Measurements from ENCODE around the gene SH3YL1. TPM values are rescaled to one million over a fixed set of nuclear protein-coding genes. Genes with fewer than 3 reads are reported as not detected.

Gene SH3YL1
- total and polyA plus RNA-seq, 5 donors from 2014 or later: 27.8 to 52.5 (median 40.6) TPM

- Histone ChIP-seq H3K4me3 (ENCODE audit: low read depth, low read length) (peak overlapping the region; percentile 48), H3K27ac (ENCODE audit: insufficient read depth, low read length, poor library complexity, severe bottlenecking) (no peak overlapping the region), H3K27me3 (ENCODE audit: control insufficient read depth, insufficient read depth, low read length) (peaks cover 24% of the 10 kb centered on the region), H3K4me1 (ENCODE audit: control insufficient read depth, insufficient read depth, low read length, poor library complexity, severe bottlenecking) (peaks cover 22% of the 10 kb centered on the region), H3K9me3 (ENCODE audit: control insufficient read depth in 2 of 2, low read length in 2 of 2) (no peaks in the 10 kb centered on the region), H3K36me3 (ENCODE audit: control insufficient read depth, insufficient read depth, low read length) (no peaks in the 10 kb centered on the region)
- Mint-ChIP-seq H3K27me3 (peaks cover 53% of the 10 kb centered on the region), H3K36me3 (peaks cover 6% of the 10 kb centered on the region), H3K4me3 (peak overlapping the region; percentile 52 to 82 (median 78)), H3K9me3 (peaks cover 0 to 1% (median 0%) of the 10 kb centered on the region in 7 donors), H3K4me1 (peaks cover 0 to 12% (median 1%) of the 10 kb centered on the region in 4 donors), H3K27ac (no peak overlapping the region)
- peak; percentile 27 to 70 (median 44) for DNase-seq
- no peak for ATAC-seq (ENCODE audit: low read depth in 2 of 2)
Observed at GRCh38 chr2:290090-290722, 26.4 kb upstream of the SH3YL1 start.

- Mint-ChIP-seq H3K27ac (no peak overlapping the region), H3K27me3 (peaks cover 53% of the 10 kb centered on the region), H3K4me3 (peak overlapping the region; percentile 52 to 82 (median 78)), H3K9me3 (peaks cover 0 to 1% (median 0%) of the 10 kb centered on the region in 7 donors), H3K4me1 (peaks cover 0 to 12% (median 1%) of the 10 kb centered on the region in 4 donors), H3K36me3 (peaks cover 6% of the 10 kb centered on the region)
- ATAC-seq (ENCODE audit: low read depth in 2 of 2) (no peak), DNase-seq (peak in 2 of 3 donors; percentile 20 to 32)
- Histone ChIP-seq H3K9me3 (ENCODE audit: control insufficient read depth in 2 of 2, low read length in 2 of 2) (no peaks in the 10 kb centered on the region), H3K27me3 (ENCODE audit: control insufficient read depth, insufficient read depth, low read length) (peaks cover 24% of the 10 kb centered on the region), H3K4me3 (ENCODE audit: low read depth, low read length) (peak overlapping the region; percentile 48), H3K27ac (ENCODE audit: insufficient read depth, low read length, poor library complexity, severe bottlenecking) (no peak overlapping the region), H3K4me1 (ENCODE audit: control insufficient read depth, insufficient read depth, low read length, poor library complexity, severe bottlenecking) (peaks cover 22% of the 10 kb centered on the region), H3K36me3 (ENCODE audit: control insufficient read depth, insufficient read depth, low read length) (no peaks in the 10 kb centered on the region)
Observed at GRCh38 chr2:289362-290089, 25.7 kb upstream of the SH3YL1 start.

- H3K27me3 ChIP-seq (ENCODE audit: control insufficient read depth, insufficient read depth, low read length): peaks cover 24% of the 10 kb centered on the region
- Mint-ChIP-seq H3K36me3 (peaks cover 6% of the 10 kb centered on the region), H3K9me3 (peaks cover 0 to 1% (median 0%) of the 10 kb centered on the region in 7 donors), H3K27ac (no peak overlapping the region), H3K27me3 (peaks cover 53% of the 10 kb centered on the region), H3K4me3 (no peak overlapping the region), H3K4me1 (peaks cover 0 to 12% (median 1%) of the 10 kb centered on the region in 4 donors)
- no peaks in the 10 kb centered on the region for H3K36me3 ChIP-seq (ENCODE audit: control insufficient read depth, insufficient read depth, low read length)
- DNase-seq (peak in 1 of 3 donors; percentile 47), ATAC-seq (ENCODE audit: low read depth in 2 of 2) (no peak)
- no peak overlapping the region for H3K4me3 ChIP-seq (ENCODE audit: low read depth, low read length)
- no peak overlapping the region for H3K27ac ChIP-seq (ENCODE audit: insufficient read depth, low read length, poor library complexity, severe bottlenecking)
- no peaks in the 10 kb centered on the region for H3K9me3 ChIP-seq (ENCODE audit: control insufficient read depth in 2 of 2, low read length in 2 of 2)
- H3K4me1 ChIP-seq (ENCODE audit: control insufficient read depth, insufficient read depth, low read length, poor library complexity, severe bottlenecking): peaks cover 22% of the 10 kb centered on the region
Observed at GRCh38 chr2:288758-289361, 25.0 kb upstream of the SH3YL1 start.

GRCh38 chr2:287911-288757, 24.3 kb upstream of the SH3YL1 start, which contains the start of gene ALKAL2:
ALKAL2 (minus strand) TSS chr2:288091; CDS start chr2:287835, 256 bp downstream.
- Histone ChIP-seq H3K27ac (ENCODE audit: insufficient read depth, low read length, poor library complexity, severe bottlenecking) (no peak within 1 kb of the TSS), H3K36me3 (ENCODE audit: control insufficient read depth, insufficient read depth, low read length) (no peaks in the 10 kb centered on the region), H3K27me3 (ENCODE audit: control insufficient read depth, insufficient read depth, low read length) (peaks cover 24% of the 10 kb centered on the region), H3K4me1 (ENCODE audit: control insufficient read depth, insufficient read depth, low read length, poor library complexity, severe bottlenecking) (peaks cover 22% of the 10 kb centered on the region), H3K9me3 (ENCODE audit: control insufficient read depth in 2 of 2, low read length in 2 of 2) (no peaks in the 10 kb centered on the region), H3K4me3 (ENCODE audit: low read depth, low read length) (no peak within 1 kb of the TSS)
- H3K27ac Mint-ChIP-seq: no peak within 1 kb of the TSS
- peaks cover 0 to 1% (median 0%) of the 10 kb centered on the region in 7 donors for H3K9me3 Mint-ChIP-seq
- H3K4me3 Mint-ChIP-seq: peak within 1 kb of the TSS in 3 of 4 donors; percentile 13 to 65 (median 50)
- peak in 1 of 3 donors; percentile 17 for DNase-seq
- peaks cover 52% of the 10 kb centered on the region for H3K27me3 Mint-ChIP-seq
- H3K4me1 Mint-ChIP-seq: peaks cover 0 to 12% (median 1%) of the 10 kb centered on the region in 4 donors
- peaks cover 10% of the 10 kb centered on the region for H3K36me3 Mint-ChIP-seq
- ATAC-seq (ENCODE audit: low read depth in 2 of 2): no peak

- H3K36me3 Mint-ChIP-seq: peaks cover 11% of the 10 kb centered on the region
- DNase-seq: peak in 1 of 3 donors; percentile 24
- peaks cover 0 to 12% (median 1%) of the 10 kb centered on the region in 4 donors for H3K4me1 Mint-ChIP-seq
- ATAC-seq (ENCODE audit: low read depth in 2 of 2): no peak
- Histone ChIP-seq H3K27ac (ENCODE audit: insufficient read depth, low read length, poor library complexity, severe bottlenecking) (no peak overlapping the region), H3K4me1 (ENCODE audit: control insufficient read depth, insufficient read depth, low read length, poor library complexity, severe bottlenecking) (peaks cover 22% of the 10 kb centered on the region), H3K27me3 (ENCODE audit: control insufficient read depth, insufficient read depth, low read length) (peaks cover 22% of the 10 kb centered on the region), H3K4me3 (ENCODE audit: low read depth, low read length) (no peak overlapping the region), H3K36me3 (ENCODE audit: control insufficient read depth, insufficient read depth, low read length) (peaks cover 3% of the 10 kb centered on the region), H3K9me3 (ENCODE audit: control insufficient read depth in 2 of 2, low read length in 2 of 2) (no peaks in the 10 kb centered on the region)
- H3K27ac Mint-ChIP-seq: no peak overlapping the region
- H3K9me3 Mint-ChIP-seq: peaks cover 0 to under 1% (median 0%) of the 10 kb centered on the region in 7 donors
- peak overlapping the region in 2 of 4 donors; percentile 50 to 65 for H3K4me3 Mint-ChIP-seq
- peaks cover 46% of the 10 kb centered on the region for H3K27me3 Mint-ChIP-seq
Observed at GRCh38 chr2:287471-287885, 23.6 kb upstream of the SH3YL1 start.

GRCh38 chr2:286774-287392, 23.1 kb upstream of the SH3YL1 start:
- no peak overlapping the region for H3K27ac ChIP-seq (ENCODE audit: insufficient read depth, low read length, poor library complexity, severe bottlenecking)
- Mint-ChIP-seq H3K4me1 (peaks cover 0 to 12% (median 1%) of the 10 kb centered on the region in 4 donors), H3K4me3 (peak overlapping the region in 3 of 4 donors; percentile 13 to 65 (median 13)), H3K27ac (no peak overlapping the region), H3K9me3 (no peaks in the 10 kb centered on the region), H3K27me3 (peaks cover 41% of the 10 kb centered on the region), H3K36me3 (peaks cover 11% of the 10 kb centered on the region)
- H3K27me3 ChIP-seq (ENCODE audit: control insufficient read depth, insufficient read depth, low read length): peaks cover 21% of the 10 kb centered on the region
- ATAC-seq (ENCODE audit: low read depth in 2 of 2): no peak
- no peak for DNase-seq
- H3K4me1 ChIP-seq (ENCODE audit: control insufficient read depth, insufficient read depth, low read length, poor library complexity, severe bottlenecking): peaks cover 22% of the 10 kb centered on the region
- no peaks in the 10 kb centered on the region for H3K9me3 ChIP-seq (ENCODE audit: control insufficient read depth in 2 of 2, low read length in 2 of 2)
- H3K4me3 ChIP-seq (ENCODE audit: low read depth, low read length): no peak overlapping the region
- H3K36me3 ChIP-seq (ENCODE audit: control insufficient read depth, insufficient read depth, low read length): peaks cover 7% of the 10 kb centered on the region

Data from CD4-positive, CD25-positive, alpha-beta regulatory T cell (primary cell).